HG03460 (cell line): ENCODE results near the gene VPS33A.
"Not testable (repeated sequence)": the region's sequence is repeated elsewhere in the genome, so short reads cannot be mapped to it uniquely, and the experiment has no call there.

ENCODE experiments used
- ATAC-seq: cut with Tn5 transposase; IDR thresholded peaks from one replicate; pipeline ENCODE4 v1.9.1; 2021; ENCODE audit not compliant: unreplicated experiment

VPS33A gene

GRCh38 chr12:122266230-122266901, at the start of gene VPS33A:
Gene VPS33A (minus strand): TSS chr12:122266494. CDS start chr12:122266408, 86 bp downstream.
- peak; percentile 85 for ATAC-seq

DNA sequence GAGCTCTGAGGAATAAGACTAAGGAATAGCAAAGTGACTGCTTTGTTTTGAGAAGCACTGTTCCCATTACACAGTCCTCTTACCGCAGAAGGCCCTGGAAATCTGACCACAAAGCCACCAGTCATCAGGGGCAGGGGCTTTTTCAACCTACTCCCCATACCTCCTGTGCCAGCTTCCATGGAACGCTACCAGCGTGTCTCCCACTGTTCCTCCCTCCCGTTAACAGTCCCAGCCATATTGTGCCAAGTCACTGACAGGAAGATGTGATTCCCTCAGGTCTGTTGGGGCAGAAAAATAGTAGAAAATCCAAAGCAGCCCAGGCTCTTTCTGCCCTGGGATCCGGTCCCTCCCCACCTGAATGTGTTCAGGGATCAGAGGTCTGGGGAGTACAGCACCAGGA, 46.6 kb upstream of the VPS33A start:
- no peak for ATAC-seq

DNA sequence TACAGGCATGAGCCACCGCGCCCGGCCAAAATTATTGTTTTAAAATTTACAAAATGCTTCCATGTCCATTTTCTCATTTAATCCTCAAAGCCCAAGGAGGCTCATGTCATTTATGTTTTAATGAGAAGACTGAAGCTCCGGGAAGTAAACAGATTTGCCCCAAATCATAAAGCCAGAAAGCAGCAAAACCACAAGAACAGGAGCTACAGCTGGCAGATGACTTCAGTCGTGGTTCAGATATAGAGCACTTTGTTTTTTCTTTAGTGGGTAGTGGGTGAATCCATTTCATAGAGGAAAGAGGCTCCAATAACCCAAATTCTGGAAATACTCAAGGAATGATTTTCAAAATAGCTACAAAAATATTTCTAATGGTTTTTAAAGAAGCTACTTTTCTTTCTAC, 45.4 kb upstream of the VPS33A start:
- ATAC-seq: no peak

DNA sequence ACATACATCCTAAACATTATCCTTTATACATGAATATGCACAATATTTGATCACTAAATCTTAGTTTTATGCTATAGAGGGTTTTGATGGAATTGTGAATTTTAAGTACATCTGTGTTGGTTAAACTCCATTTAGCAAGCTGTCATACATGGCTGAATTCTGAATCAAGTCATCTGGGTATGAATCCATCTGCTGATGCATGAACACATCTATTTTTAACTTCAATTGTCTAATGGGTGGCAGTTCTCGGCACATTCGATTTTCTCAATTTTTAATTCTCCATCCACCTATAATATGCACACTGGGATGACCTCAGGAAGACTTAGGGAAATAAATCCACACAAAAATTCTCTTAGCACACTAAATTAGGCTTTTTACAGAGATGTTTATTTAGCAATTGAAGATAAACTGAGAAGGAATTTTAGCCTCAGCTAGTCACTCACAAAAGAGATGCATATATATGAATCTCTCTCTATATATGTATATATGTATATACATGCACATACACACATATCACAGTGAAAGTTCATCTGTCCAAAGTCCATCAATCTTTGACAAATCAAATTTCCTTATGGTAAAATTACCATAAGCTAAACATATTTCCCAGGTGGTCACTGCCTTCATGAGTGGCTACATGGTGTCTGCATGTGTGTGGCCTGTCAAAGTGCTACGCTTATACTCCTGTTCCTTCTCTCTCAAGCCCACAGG, 44.5 kb upstream of the VPS33A start:
- ATAC-seq: no peak

GRCh38 chr12:122309564-122310121, 43.3 kb upstream of the VPS33A start:
- no peak for ATAC-seq

- no peak for ATAC-seq
Observed at GRCh38 chr12:122308811-122309210, 42.5 kb upstream of the VPS33A start.

GRCh38 chr12:122306407-122306806, 40.1 kb upstream of the VPS33A start:
- ATAC-seq: no peak

GRCh38 chr12:122304924-122305323, 38.6 kb upstream of the VPS33A start:
- no peak for ATAC-seq

DNA sequence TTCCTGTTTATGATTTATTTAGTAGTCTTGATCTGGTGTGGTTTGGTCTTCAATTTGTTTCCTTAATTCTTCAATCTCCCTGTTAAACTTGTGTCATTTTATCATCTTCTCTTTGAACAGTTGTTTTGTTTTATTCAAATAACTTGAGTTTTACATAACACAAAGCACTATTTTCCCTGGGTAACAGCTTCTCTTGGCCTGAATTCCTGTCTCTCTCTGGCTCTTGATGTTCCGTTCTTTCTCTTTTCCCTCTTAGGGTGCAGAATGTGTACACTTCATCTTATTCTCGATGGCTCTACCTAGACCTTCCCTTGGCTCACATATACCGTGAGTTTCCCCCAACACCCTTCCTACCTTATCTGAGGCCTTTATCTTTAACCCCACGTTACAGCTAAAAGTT, 36.8 kb upstream of the VPS33A start:
- no peak for ATAC-seq

- no peak for ATAC-seq
Observed at GRCh38 chr12:122298071-122298748, 31.9 kb upstream of the VPS33A start.

GRCh38 chr12:122297494-122297893, 31.2 kb upstream of the VPS33A start:
- ATAC-seq: no peak

DNA sequence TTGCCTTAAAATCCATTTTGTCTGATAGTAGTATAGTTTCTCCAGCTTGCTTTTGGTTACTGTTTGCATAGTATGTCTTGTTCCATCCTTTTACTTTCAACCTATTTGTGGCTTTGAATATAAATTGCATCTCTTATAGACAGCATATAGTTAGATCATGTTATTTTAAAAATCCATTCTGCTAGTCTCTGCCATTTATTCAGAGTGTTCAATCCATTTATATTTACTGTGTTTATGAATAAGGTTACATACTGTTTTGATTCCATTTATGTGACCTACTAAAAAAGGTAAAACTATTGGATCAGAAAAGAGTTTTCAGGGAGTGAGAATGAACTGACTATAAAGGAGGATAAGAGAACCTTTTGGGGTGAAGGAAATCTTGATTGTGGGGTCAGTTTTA, 29.6 kb upstream of the VPS33A start:
- ATAC-seq: no peak

DNA sequence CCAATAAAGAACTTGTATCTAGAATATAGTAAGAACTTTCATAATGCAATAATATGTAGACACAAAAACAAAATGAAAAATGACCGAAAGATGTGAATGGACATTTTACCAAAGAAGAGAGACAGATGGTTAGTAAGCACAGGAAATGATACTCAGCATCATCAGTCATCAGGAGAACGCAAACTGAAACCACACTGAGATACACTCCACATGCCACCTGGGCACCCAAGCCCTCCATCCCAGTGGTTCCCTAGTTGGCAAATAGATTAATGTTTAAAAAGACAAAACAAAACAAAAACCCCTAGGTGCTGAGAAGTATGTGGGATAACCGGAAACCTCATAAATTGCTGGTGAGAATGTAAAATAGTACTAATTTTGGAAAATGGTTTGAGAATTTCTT, 26.8 kb upstream of the VPS33A start:
- peak; percentile 79 for ATAC-seq

DNA sequence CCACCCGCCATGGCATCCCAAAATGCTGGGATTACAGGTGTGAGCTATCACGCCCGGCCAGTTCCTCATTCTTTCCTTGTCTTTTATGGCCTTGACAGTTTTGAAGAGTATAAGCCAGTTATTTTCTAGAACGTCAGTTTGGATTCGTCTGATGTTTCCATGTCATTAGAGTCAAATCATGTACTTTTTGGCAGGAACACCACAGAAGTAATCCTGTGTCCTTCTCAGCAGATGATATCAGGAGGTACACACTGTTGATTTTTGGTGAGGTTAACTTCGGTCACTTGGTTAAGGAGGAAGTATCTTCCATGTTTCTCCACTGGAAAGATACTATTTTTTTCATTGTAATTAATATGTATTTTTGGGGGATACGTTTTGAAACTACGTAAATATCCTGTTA, 25.1 kb upstream of the VPS33A start:
- no peak for ATAC-seq

DNA sequence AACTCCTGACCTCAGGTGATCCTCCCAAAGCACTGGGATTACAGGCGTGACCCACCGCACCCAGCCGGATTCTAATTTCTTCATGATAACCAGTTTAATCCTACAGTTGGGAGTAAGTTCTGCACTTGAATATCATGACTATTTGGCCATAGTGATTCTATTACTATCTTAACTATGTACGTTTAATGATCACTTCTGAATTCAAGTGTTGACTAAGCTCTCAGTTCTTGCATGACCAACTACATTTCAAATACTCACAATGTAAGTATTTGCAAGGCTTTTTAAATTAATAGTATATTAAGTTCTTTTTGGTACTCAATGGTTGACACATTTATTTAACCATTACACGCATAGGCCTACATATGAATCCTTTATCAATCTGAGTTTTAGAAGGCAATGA, 17.4 kb upstream of the VPS33A start:
- ATAC-seq: no peak

DNA sequence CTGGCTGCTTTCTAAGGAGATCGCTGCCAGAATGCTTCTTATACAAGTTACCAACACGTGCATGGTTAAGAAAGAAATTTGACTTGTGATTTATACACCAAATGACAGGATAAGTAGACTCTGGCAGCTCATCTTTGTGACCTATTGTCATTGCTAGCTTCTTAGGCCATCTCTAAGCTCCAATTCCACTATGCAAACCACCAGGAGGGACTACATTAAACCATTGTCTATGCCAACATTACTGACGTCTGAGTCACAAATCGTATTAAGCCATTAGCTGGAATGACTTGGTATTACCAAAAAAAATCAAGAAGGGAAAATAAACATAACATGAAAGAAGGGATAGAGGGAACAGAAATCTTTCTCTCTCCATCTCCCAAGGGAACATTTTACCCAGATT, 15.8 kb upstream of the VPS33A start:
- no peak for ATAC-seq

DNA sequence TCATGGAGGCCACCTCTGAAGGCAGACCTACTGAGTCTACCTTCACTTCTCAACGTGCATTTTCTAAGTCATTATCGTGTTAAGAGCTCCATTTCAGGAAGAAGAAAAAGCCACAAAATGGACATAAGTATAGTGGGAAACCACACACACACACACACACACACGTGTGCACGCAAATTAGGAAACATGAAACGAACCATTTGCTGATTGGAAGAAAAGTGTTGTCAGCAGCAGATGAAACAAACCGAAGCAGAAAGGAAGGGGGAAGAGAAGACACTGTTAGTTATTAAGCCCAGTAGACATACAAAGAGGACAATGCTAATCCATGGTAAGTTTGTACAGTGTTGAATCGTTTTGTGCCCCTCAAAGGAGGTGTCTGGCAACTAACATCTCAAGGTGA, 9.9 kb upstream of the VPS33A start:
- no peak for ATAC-seq

DNA sequence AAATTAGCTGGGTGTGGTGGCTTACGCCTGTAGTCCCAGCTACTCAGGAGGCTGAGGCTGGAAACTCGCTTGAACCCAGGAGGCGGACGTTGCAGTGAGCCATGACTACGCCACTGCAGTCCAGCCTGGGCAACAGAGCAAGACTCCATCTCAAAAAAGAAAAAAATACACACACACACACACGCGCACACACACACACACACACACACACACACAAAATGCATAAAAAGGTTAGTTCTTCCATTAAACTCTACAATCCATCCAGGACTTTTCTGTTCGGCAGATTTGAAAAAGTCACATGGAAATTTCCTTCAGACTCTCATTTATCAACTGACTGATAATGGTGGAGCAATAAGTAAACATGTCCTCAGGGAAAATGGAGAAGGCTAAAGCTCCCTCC, 9.2 kb upstream of the VPS33A start:
- ATAC-seq: no peak

- peak; percentile 29 for ATAC-seq
Observed at GRCh38 chr12:122265886-122266229, 436 bp downstream of the VPS33A start.

DNA sequence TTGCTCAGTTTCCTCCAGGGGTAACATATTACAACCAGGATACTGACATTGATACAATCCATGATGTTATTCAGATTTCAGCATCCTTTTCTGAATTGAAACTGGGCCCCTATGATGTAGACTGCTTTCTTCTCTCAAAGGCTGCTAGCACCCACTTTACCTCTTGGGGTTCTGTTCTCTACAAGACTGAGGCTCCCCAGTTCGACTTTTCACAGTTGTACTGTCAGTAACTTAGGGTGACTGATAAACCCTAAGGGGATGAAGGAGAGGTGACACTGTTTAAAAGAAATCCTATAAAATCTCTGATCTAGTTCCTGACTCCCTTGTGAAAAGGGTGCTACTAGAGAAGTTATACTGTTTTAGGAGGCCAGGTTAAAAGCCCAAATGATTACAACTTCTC, 818 bp downstream of the VPS33A start:
- no peak for ATAC-seq

- not testable (repeated sequence) for ATAC-seq
Observed at GRCh38 chr12:122260735-122261134, 5.6 kb downstream of the VPS33A start.

- ATAC-seq: not testable (repeated sequence)
Observed at GRCh38 chr12:122258939-122259338, 7.4 kb downstream of the VPS33A start.
